ENCODE measurements around the gene SERPINB7. TPM values are rescaled to one million over a fixed set of nuclear protein-coding genes. Genes with fewer than 3 reads are reported as not detected.

SERPINB7 gene
- total RNA-seq, 1 experiment from 2014 or later = not detected

GRCh38 chr18:63848159-63848558 is 72.9 kb downstream of the SERPINB7 start:
- no peak for DNase-seq
- H3K36me3 Mint-ChIP-seq (ENCODE audit: insufficient read depth in 1 of 3, low read depth in 3 of 3) = no peaks in the 10 kb centered on the region
- Histone ChIP-seq H3K4me1 (ENCODE audit: insufficient read depth, low read length) (no peaks in the 10 kb centered on the region), H2AK5ac (ENCODE audit: insufficient read length, low read length) (no peak overlapping the region), H3K4ac (ENCODE audit: low read depth, low read length) (no peak overlapping the region), H2BK12ac (ENCODE audit: insufficient read length, low read depth, low read length) (no peak overlapping the region), H3K4me2 (ENCODE audit: insufficient read depth, insufficient read length, low read length) (no peak overlapping the region), H4K5ac (ENCODE audit: insufficient read length, low read depth, low read length) (no peak overlapping the region), H4K91ac (ENCODE audit: insufficient read length, low read depth, low read length) (no peak overlapping the region), H3K23me2 (ENCODE audit: insufficient read length, low read depth, low read length, poor library complexity, severe bottlenecking) (no peaks in the 10 kb centered on the region), H2BK5ac (ENCODE audit: insufficient read length, low read length) (no peak overlapping the region), H2BK15ac (ENCODE audit: low read depth, low read length) (no peak overlapping the region), H3K9me3 (ENCODE audit: control insufficient read depth, low read depth, low read length) (no peaks in the 10 kb centered on the region), H3K56ac (ENCODE audit: insufficient read length, low read depth, low read length) (no peak overlapping the region), H3T11ph (ENCODE audit: low read length) (no peak overlapping the region), H3K27me3 (ENCODE audit: insufficient read depth, low read length) (no peaks in the 10 kb centered on the region), H2BK20ac (ENCODE audit: low read depth, low read length, poor library complexity, severe bottlenecking) (no peak overlapping the region), H4K8ac (replicated peaks; ENCODE audit: insufficient read length, low read depth, low read length) (no peak overlapping the region), H3K79me2 (ENCODE audit: insufficient read depth, low read length) (no peaks in the 10 kb centered on the region), H4K20me1 (ENCODE audit: control insufficient read depth, insufficient read depth, insufficient read length) (no peaks in the 10 kb centered on the region), H2AFZ (ENCODE audit: low read length) (no peak overlapping the region), H3K18ac (ENCODE audit: insufficient read length, low read depth, low read length) (no peak overlapping the region), H3K79me1 (ENCODE audit: insufficient read depth, low read depth, low read length, poor library complexity, severe bottlenecking) (no peaks in the 10 kb centered on the region), H3K14ac (ENCODE audit: insufficient read depth, low read length) (no peak overlapping the region), H3K23ac (ENCODE audit: insufficient read length, low read depth, low read length) (no peak overlapping the region), H2BK120ac (ENCODE audit: low read depth, low read length, poor library complexity, severe bottlenecking) (no peak overlapping the region), H3K9ac (ENCODE audit: extremely low read depth, insufficient read length, low read length) (no peak overlapping the region), H3K27ac (ENCODE audit: insufficient read length, low read depth, low read length) (no peak overlapping the region)
- no peaks in the 10 kb centered on the region for H3K9me3 Mint-ChIP-seq
- H3K27me3 Mint-ChIP-seq (ENCODE audit: low read depth) = no peaks in the 10 kb centered on the region
- TF ChIP-seq, protein P1, sequence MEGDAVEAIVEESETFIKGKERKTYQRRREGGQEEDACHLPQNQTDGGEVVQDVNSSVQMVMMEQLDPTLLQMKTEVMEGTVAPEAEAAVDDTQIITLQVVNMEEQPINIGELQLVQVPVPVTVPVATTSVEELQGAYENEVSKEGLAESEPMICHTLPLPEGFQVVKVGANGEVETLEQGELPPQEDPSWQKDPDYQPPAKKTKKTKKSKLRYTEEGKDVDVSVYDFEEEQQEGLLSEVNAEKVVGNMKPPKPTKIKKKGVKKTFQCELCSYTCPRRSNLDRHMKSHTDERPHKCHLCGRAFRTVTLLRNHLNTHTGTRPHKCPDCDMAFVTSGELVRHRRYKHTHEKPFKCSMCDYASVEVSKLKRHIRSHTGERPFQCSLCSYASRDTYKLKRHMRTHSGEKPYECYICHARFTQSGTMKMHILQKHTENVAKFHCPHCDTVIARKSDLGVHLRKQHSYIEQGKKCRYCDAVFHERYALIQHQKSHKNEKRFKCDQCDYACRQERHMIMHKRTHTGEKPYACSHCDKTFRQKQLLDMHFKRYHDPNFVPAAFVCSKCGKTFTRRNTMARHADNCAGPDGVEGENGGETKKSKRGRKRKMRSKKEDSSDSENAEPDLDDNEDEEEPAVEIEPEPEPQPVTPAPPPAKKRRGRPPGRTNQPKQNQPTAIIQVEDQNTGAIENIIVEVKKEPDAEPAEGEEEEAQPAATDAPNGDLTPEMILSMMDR (conservative IDR thresholded peaks at IDR 0.05) = peak; percentile 67
- no peaks in the 10 kb centered on the region for H3K4me1 Mint-ChIP-seq
- H3K27ac Mint-ChIP-seq = no peak overlapping the region
- no CpG with 5 or more reads among the region's 2 CpGs for WGBS (ENCODE audit: extremely low coverage, insufficient read length, low lambda C conversion rate)
- no peak overlapping the region for H3K4me3 Mint-ChIP-seq

Measured in H9 (cell line).